Transverse colon (tissue), 4 donors: ENCODE measurements around the gene AIG1.

Source experiments
- CTCF ChIP-seq, 5 experiments: fragments of 200-600 bp in 3 of 5; fragments of 450-650 bp in 2 of 5; sonication (generic) in 3 of 5; IDR thresholded peaks; 1 replicate in 2 of 5; 2 replicates in 3 of 5; pipeline ENCODE4 v1.5.1; 2016 to 2017; ENCODE audit warnings: antibody characterized with exemption in 5 of 5, inconsistent platforms in 3 of 5, mild to moderate bottlenecking in 2 of 5, moderate library complexity in 1 of 5
- POLR2AphosphoS5 ChIP-seq, 3 donors: sonication (generic); formaldehyde crosslinking; IDR thresholded peaks; one replicate each; pipeline ENCODE4 v1.6.1; 2016; ENCODE audit warnings: antibody characterized with exemption in 3 of 3

GRCh38 chr6:143294265-143294860 lies 233.7 kb downstream of the AIG1 start:
- TF ChIP-seq CTCF (IDR thresholded peaks at IDR 0.05) = no peak
- TF ChIP-seq POLR2AphosphoS5 (IDR thresholded peaks at IDR 0.05) = no peak
